Inferior parietal cortex (tissue), 1 donor: ENCODE measurements around the gene COQ8A.
A peak's percentile ranks its signal among the peaks of the same experiment; 100 is the strongest.
"Not testable (repeated sequence)": the region's sequence is repeated elsewhere in the genome, so short reads cannot be mapped to it uniquely, and the experiment has no call there.

Source experiments
- DNase-seq: peaks from one replicate; pipeline ENCODE4 v3.0.0-alpha.2; 2016; ENCODE audit errors: extremely low spot score

The COQ8A gene

GRCh38 chr1:226929260-226930111 is 10.6 kb upstream of the COQ8A start:
- DNase-seq, result not testable (repeated sequence)

- no peak for DNase-seq
These were observed 5.4 kb upstream of the COQ8A start for GRCh38 chr1:226934483-226935237.

- DNase-seq, result no peak
These were observed 2.0 kb upstream of the COQ8A start for GRCh38 chr1:226937940-226938725.

- DNase-seq, result peak; percentile 59
These were observed 1.1 kb upstream of the COQ8A start for GRCh38 chr1:226938903-226939437.

- no peak for DNase-seq
These were observed 561 bp upstream of the COQ8A start for GRCh38 chr1:226939438-226940028.

GRCh38 chr1:226940806-226941067 is 643 bp downstream of the COQ8A start:
- no peak for DNase-seq

- no peak for DNase-seq
These were observed 2.3 kb downstream of the COQ8A start for GRCh38 chr1:226942392-226942791.

GRCh38 chr1:226943156-226943555 is 3.1 kb downstream of the COQ8A start:
- DNase-seq, result no peak

GRCh38 chr1:226943927-226944326 is 3.8 kb downstream of the COQ8A start:
- DNase-seq, result no peak

- no peak for DNase-seq
These were observed 5.2 kb downstream of the COQ8A start for GRCh38 chr1:226945106-226945857.

GRCh38 chr1:226945858-226946245 is 5.8 kb downstream of the COQ8A start:
- no peak for DNase-seq

GRCh38 chr1:226946285-226946684 is 6.2 kb downstream of the COQ8A start:
- no peak for DNase-seq

- no peak for DNase-seq
These were observed 6.7 kb downstream of the COQ8A start for GRCh38 chr1:226946841-226947240.

- no peak for DNase-seq
These were observed 8.0 kb downstream of the COQ8A start for GRCh38 chr1:226948051-226948450.

GRCh38 chr1:226948480-226948879 is 8.4 kb downstream of the COQ8A start:
- DNase-seq, result no peak

GRCh38 chr1:226948996-226949395 is 8.9 kb downstream of the COQ8A start:
- no peak for DNase-seq

- no peak for DNase-seq
These were observed 9.3 kb downstream of the COQ8A start for GRCh38 chr1:226949401-226949800.

- no peak for DNase-seq
These were observed 10.2 kb downstream of the COQ8A start for GRCh38 chr1:226950316-226950715.

GRCh38 chr1:226950871-226951270 is 10.8 kb downstream of the COQ8A start:
- DNase-seq, result no peak

GRCh38 chr1:226951286-226952117 is 11.4 kb downstream of the COQ8A start:
- no peak for DNase-seq
